ENCODE results near the gene CCN5.

CCN5 gene

DNA sequence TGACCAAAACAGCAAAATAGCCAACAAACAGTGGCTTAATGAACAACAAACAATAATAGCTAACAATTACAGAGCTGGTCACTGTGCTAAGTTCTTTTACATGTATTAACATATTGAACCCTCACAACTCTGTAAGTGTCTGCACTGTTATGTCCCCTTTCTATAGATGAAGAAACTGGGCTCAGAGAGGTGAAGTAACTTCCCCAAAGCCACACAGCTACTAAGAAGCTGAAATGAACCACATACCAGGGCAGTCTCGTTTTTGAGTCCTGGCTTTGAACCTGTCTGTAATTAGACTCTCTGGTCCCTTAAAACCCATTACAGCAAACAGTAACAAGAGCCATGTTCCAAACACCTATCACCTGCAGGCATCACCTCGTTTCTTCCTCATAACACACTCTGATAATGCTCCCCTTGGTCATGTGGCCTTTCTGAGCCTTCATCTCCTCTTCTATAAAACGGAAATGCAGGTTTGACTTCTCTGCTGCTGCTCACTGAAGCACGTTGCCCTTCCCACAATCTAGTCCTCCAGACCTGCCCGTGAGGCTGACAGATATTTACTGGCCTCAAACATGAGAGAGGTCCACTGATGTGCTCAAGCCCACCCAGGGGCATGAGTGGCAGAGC, 53.8 kb downstream of the CCN5 start:
- Histone ChIP-seq H3K9me3 (ENCODE audit: low read length) (no peaks in the 10 kb centered on the region), H3K27ac (ENCODE audit: low read depth, low read length) (no peak overlapping the region), H3K27me3 (ENCODE audit: control insufficient read depth in 1 of 2, insufficient read depth in 2 of 2, low read length in 2 of 2) (peaks cover 0 to 28% of the 10 kb centered on the region in 2 donors), H3K4me1 (ENCODE audit: insufficient read depth, low read length) (no peaks in the 10 kb centered on the region), H3K36me3 (ENCODE audit: insufficient read depth, low read length) (no peaks in the 10 kb centered on the region), H3K9ac (ENCODE audit: low read length) (no peak overlapping the region), H3K4me3 (ENCODE audit: low read depth in 1 of 2, low read length in 2 of 2) (no peak overlapping the region)

DNA sequence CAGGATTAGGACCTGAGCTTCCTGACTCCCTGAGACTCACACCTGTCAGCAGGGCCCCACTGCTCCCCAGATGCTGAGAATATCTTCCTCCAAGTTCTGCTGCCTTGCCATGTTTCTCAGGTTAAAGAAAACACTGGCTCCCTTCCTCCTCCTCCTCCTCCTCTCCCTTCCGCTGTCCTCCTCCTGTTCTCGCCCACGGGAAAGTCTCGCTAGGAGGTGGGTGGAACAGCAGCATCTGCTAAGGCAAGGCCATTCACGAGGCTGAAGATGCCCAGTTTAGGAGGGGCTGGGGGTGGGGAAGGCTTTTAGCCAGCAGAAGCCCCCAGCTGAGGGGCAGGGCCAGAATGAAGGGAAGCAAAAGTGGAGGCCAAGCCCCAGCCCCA, 54.3 kb downstream of the CCN5 start:
- no peak overlapping the region for H3K9ac ChIP-seq (ENCODE audit: low read length)
- H3K27ac ChIP-seq (ENCODE audit: low read depth, low read length), result no peak overlapping the region
- peaks cover 0 to 28% of the 10 kb centered on the region in 2 donors for H3K27me3 ChIP-seq (ENCODE audit: control insufficient read depth in 1 of 2, insufficient read depth in 2 of 2, low read length in 2 of 2)
- H3K4me1 ChIP-seq (ENCODE audit: insufficient read depth, low read length), result no peaks in the 10 kb centered on the region
- H3K4me3 ChIP-seq (ENCODE audit: low read depth in 1 of 2, low read length in 2 of 2), result no peak overlapping the region
- H3K36me3 ChIP-seq (ENCODE audit: insufficient read depth, low read length), result no peaks in the 10 kb centered on the region
- H3K9me3 ChIP-seq (ENCODE audit: low read length), result no peaks in the 10 kb centered on the region

DNA sequence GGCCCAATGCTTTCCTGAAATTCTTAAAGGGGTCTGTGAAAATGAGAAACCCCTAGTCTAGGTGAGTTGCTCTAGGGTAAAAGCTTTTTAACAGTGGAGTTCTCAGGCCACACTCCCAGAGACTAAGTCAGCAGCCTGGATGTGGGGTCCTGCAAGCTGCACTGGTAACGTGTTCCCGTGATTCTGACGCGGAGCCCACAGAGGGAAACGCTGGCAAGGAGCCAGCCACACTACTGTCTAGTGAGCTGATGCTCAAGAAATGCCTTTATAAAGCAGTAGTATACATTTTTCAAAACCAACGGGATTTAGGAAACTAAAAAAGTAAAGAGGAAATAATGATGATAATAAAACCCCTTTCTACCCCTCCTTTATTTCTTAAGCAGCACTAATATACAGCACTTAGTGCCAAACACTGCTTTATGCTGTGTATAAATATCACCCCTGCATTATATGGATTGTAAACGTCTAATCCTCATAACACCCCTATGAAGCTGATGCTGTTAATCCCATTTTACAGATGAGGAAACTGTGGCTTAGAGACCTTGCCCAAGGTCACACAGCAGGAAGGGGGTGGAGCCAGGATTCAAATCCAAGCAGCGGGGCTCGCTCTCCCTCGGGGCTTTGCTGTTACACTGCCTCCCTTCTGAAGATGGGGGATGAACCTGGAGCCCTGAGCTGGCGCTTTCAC, 55.5 kb downstream of the CCN5 start:
- H3K9ac ChIP-seq (ENCODE audit: low read length), result no peak overlapping the region
- no peak overlapping the region for H3K27ac ChIP-seq (ENCODE audit: low read depth, low read length)
- no peak overlapping the region for H3K4me3 ChIP-seq (ENCODE audit: low read depth in 1 of 2, low read length in 2 of 2)
- H3K9me3 ChIP-seq (ENCODE audit: low read length), result no peaks in the 10 kb centered on the region
- H3K4me1 ChIP-seq (ENCODE audit: insufficient read depth, low read length), result no peaks in the 10 kb centered on the region
- H3K36me3 ChIP-seq (ENCODE audit: insufficient read depth, low read length), result no peaks in the 10 kb centered on the region
- H3K27me3 ChIP-seq (ENCODE audit: control insufficient read depth in 1 of 2, insufficient read depth in 2 of 2, low read length in 2 of 2), result peaks cover 0 to 28% of the 10 kb centered on the region in 2 donors

DNA sequence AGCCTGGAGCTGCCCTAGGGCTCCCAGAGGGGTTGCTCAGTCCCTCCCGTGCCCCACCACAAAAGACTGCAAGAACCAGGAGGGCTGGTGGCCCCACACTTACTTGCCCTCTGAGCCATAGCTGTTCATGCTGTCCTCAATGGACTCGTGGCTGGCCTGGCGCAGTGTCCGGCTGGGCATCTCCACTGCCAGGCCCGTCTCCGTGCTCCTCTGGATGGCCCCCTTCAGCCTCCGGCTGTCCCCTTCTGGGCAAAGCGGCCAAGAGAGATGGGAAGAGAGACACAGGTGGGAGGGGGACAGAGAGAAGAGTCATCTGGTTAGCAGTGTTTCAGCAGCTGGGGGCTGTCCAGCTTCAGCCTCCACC, 56.0 kb downstream of the CCN5 start:
- no peak overlapping the region for H3K9ac ChIP-seq (ENCODE audit: low read length)
- no peak overlapping the region for H3K4me3 ChIP-seq (ENCODE audit: low read depth in 1 of 2, low read length in 2 of 2)
- H3K27ac ChIP-seq (ENCODE audit: low read depth, low read length), result no peak overlapping the region
- H3K36me3 ChIP-seq (ENCODE audit: insufficient read depth, low read length), result no peaks in the 10 kb centered on the region
- H3K9me3 ChIP-seq (ENCODE audit: low read length), result no peaks in the 10 kb centered on the region
- H3K4me1 ChIP-seq (ENCODE audit: insufficient read depth, low read length), result no peaks in the 10 kb centered on the region
- peaks cover 0 to 26% of the 10 kb centered on the region in 2 donors for H3K27me3 ChIP-seq (ENCODE audit: control insufficient read depth in 1 of 2, insufficient read depth in 2 of 2, low read length in 2 of 2)

DNA sequence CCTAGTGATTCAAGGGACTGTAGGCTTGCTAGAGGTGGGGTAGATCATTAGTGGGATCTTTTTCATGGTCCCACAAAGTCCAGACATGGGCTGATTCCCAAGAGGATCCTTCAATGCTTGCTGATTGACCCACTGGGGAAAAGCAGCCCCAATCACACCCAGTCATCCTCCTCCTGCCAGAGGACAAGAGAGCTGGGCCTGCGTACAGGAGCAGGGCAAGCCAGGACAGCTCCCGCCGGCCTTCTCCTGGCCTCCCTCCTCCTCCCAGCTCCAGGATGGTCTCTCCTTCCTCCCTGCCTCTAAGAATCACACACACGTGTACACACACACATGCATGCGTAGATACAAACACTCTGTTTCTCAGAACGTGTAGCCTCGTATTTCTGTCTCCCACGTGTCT, 57.5 kb downstream of the CCN5 start:
- peaks cover 0 to 24% of the 10 kb centered on the region in 2 donors for H3K27me3 ChIP-seq (ENCODE audit: control insufficient read depth in 1 of 2, insufficient read depth in 2 of 2, low read length in 2 of 2)
- no peaks in the 10 kb centered on the region for H3K4me1 ChIP-seq (ENCODE audit: insufficient read depth, low read length)
- H3K9ac ChIP-seq (ENCODE audit: low read length), result no peak overlapping the region
- H3K4me3 ChIP-seq (ENCODE audit: low read depth in 1 of 2, low read length in 2 of 2), result no peak overlapping the region
- no peaks in the 10 kb centered on the region for H3K36me3 ChIP-seq (ENCODE audit: insufficient read depth, low read length)
- no peaks in the 10 kb centered on the region for H3K9me3 ChIP-seq (ENCODE audit: low read length)
- no peak overlapping the region for H3K27ac ChIP-seq (ENCODE audit: low read depth, low read length)

DNA sequence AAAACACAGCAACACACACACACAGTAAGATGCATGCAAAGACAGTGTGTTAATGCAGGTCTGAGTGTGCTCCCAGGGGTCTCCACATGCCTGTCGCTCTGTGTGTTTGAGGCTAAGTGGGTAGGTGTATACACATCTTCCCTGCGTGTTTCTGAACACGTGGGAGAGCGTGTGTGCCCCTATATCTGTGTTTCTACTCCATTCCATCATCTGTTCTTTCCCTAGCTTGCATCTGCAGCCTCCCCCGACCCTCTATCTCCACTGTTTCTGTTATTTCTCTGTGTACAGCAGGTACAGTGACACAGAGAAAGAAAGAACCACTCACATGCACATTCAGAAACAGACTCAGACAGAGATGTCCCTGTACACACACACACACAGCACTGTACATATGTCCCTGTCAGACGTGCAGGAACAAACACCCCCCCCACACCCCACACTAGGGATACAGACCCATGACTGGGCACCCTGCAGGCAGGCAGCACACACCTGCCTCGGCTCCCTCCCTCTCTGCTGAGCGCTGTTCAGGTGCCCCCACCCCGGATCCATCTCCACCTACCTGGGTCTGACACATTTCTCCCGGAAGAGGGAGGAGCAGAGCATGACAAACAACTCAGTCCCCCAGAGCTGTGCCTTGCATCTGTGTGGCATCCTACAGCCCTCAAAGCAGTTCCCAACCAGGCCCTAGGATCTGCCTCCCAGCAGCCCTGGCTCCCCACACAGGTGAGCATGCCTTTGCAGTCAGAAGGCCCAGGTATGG, 58.1 kb downstream of the CCN5 start:
- H3K27ac ChIP-seq (ENCODE audit: low read depth, low read length), result no peak overlapping the region
- no peaks in the 10 kb centered on the region for H3K36me3 ChIP-seq (ENCODE audit: insufficient read depth, low read length)
- H3K4me1 ChIP-seq (ENCODE audit: insufficient read depth, low read length), result no peaks in the 10 kb centered on the region
- H3K4me3 ChIP-seq (ENCODE audit: low read depth in 1 of 2, low read length in 2 of 2), result no peak overlapping the region
- H3K9me3 ChIP-seq (ENCODE audit: low read length), result no peaks in the 10 kb centered on the region
- peaks cover 0 to 17% of the 10 kb centered on the region in 2 donors for H3K27me3 ChIP-seq (ENCODE audit: control insufficient read depth in 1 of 2, insufficient read depth in 2 of 2, low read length in 2 of 2)
- H3K9ac ChIP-seq (ENCODE audit: low read length), result no peak overlapping the region

DNA sequence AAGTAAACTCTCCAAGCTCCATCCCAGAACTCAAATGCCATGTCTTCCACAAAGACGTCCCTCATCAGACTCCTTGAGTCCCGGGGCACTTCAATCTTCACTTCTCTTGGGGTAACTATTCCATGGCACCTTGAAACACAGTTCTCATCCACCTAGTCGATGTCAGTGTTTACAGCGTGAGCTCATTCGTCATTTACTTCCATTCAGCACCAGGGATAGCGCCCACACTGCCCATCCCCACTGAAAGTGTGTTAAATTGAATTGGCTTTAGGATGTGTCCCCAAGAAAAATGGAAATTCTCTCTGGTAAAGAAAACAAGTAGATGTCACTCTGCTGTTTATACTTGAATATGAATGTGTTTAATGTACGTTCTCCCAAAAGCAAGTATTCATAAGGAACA, 61.8 kb downstream of the CCN5 start:
- Histone ChIP-seq H3K4me1 (ENCODE audit: insufficient read depth, low read length) (no peaks in the 10 kb centered on the region), H3K27me3 (ENCODE audit: control insufficient read depth in 1 of 2, insufficient read depth in 2 of 2, low read length in 2 of 2) (peaks cover 0 to 10% of the 10 kb centered on the region in 2 donors), H3K27ac (ENCODE audit: low read depth, low read length) (no peak overlapping the region), H3K4me3 (ENCODE audit: low read depth in 1 of 2, low read length in 2 of 2) (no peak overlapping the region), H3K9me3 (ENCODE audit: low read length) (no peaks in the 10 kb centered on the region), H3K36me3 (ENCODE audit: insufficient read depth, low read length) (no peaks in the 10 kb centered on the region), H3K9ac (ENCODE audit: low read length) (no peak overlapping the region)

Data from muscle layer of colon (tissue), 2 donors.